ENCODE data around the gene ITGB4. TPM values are rescaled to one million over a fixed set of nuclear protein-coding genes. Genes with fewer than 3 reads are reported as not detected.

ITGB4 gene
- total RNA-seq, 2 donors from 2014 or later: 3.4 to 5.1 TPM

- peaks cover 71% of the 10 kb centered on the region for H3K36me3 Mint-ChIP-seq (ENCODE audit: low read depth)
- 94 to 96% methylated on average over 7 to 9 of the region's 9 CpGs for WGBS, 2 experiments (ENCODE audit: insufficient coverage in 1 of 2, insufficient read length in 1 of 2)
- no peaks in the 10 kb centered on the region for H3K27me3 Mint-ChIP-seq (ENCODE audit: insufficient read depth)
- no peak overlapping the region for H3K27ac Mint-ChIP-seq
- no peak for DNase-seq
- Histone ChIP-seq H3K27me3 (ENCODE audit: control insufficient read depth, insufficient read depth, low read length, poor library complexity, severe bottlenecking) (no peaks in the 10 kb centered on the region), H3K4me3 (ENCODE audit: low read length) (no peak overlapping the region), H3K36me3 (ENCODE audit: control insufficient read depth, insufficient read depth, low read length) (peaks cover 80% of the 10 kb centered on the region), H3K9me3 (ENCODE audit: control insufficient read depth, low read length) (no peaks in the 10 kb centered on the region), H3K9ac (ENCODE audit: extremely low read depth, low read length, poor library complexity, severe bottlenecking) (no peak overlapping the region), H3K4me1 (ENCODE audit: control insufficient read depth, insufficient read depth, low read length) (no peaks in the 10 kb centered on the region), H3K27ac (ENCODE audit: low read depth, low read length) (no peak overlapping the region)
- no peaks in the 10 kb centered on the region for H3K4me1 Mint-ChIP-seq
- TF ChIP-seq CTCF (conservative IDR thresholded peaks at IDR 0.05): no peak
- no peaks in the 10 kb centered on the region for H3K9me3 Mint-ChIP-seq
- no peak overlapping the region for H3K4me3 Mint-ChIP-seq
Observed at GRCh38 chr17:75703591-75703990, 17.7 kb upstream of the ITGB4 start.

GRCh38 chr17:75704963-75705875 is 16.0 kb upstream of the ITGB4 start:
- no peaks in the 10 kb centered on the region for H3K27me3 Mint-ChIP-seq (ENCODE audit: insufficient read depth)
- no peak overlapping the region for H3K4me3 Mint-ChIP-seq
- no peaks in the 10 kb centered on the region for H3K4me1 Mint-ChIP-seq
- WGBS, 2 experiments (ENCODE audit: insufficient coverage in 1 of 2, insufficient read length in 1 of 2): 94 to 95% methylated on average over 13 to 26 of the region's 27 CpGs
- H3K9ac ChIP-seq (ENCODE audit: extremely low read depth, low read length, poor library complexity, severe bottlenecking): no peak overlapping the region
- H3K27ac ChIP-seq (ENCODE audit: low read depth, low read length): no peak overlapping the region
- no peak overlapping the region for H3K4me3 ChIP-seq (ENCODE audit: low read length)
- H3K27me3 ChIP-seq (ENCODE audit: control insufficient read depth, insufficient read depth, low read length, poor library complexity, severe bottlenecking): no peaks in the 10 kb centered on the region
- DNase-seq: no peak
- H3K9me3 ChIP-seq (ENCODE audit: control insufficient read depth, low read length): no peaks in the 10 kb centered on the region
- peaks cover 60% of the 10 kb centered on the region for H3K36me3 Mint-ChIP-seq (ENCODE audit: low read depth)
- H3K9me3 Mint-ChIP-seq: no peaks in the 10 kb centered on the region
- H3K27ac Mint-ChIP-seq: no peak overlapping the region
- TF ChIP-seq CTCF (conservative IDR thresholded peaks at IDR 0.05): no peak
- peaks cover 67% of the 10 kb centered on the region for H3K36me3 ChIP-seq (ENCODE audit: control insufficient read depth, insufficient read depth, low read length)
- no peaks in the 10 kb centered on the region for H3K4me1 ChIP-seq (ENCODE audit: control insufficient read depth, insufficient read depth, low read length)

GRCh38 chr17:75706042-75706728 is 15.1 kb upstream of the ITGB4 start:
- H3K9me3 Mint-ChIP-seq: no peaks in the 10 kb centered on the region
- H3K27me3 ChIP-seq (ENCODE audit: control insufficient read depth, insufficient read depth, low read length, poor library complexity, severe bottlenecking): no peaks in the 10 kb centered on the region
- no peak overlapping the region for H3K27ac ChIP-seq (ENCODE audit: low read depth, low read length)
- H3K36me3 Mint-ChIP-seq (ENCODE audit: low read depth): peaks cover 50% of the 10 kb centered on the region
- peak; percentile 21 for TF ChIP-seq CTCF (conservative IDR thresholded peaks at IDR 0.05)
- H3K4me1 Mint-ChIP-seq: no peaks in the 10 kb centered on the region
- no peak overlapping the region for H3K9ac ChIP-seq (ENCODE audit: extremely low read depth, low read length, poor library complexity, severe bottlenecking)
- H3K9me3 ChIP-seq (ENCODE audit: control insufficient read depth, low read length): no peaks in the 10 kb centered on the region
- H3K27me3 Mint-ChIP-seq (ENCODE audit: insufficient read depth): no peaks in the 10 kb centered on the region
- no peak for DNase-seq
- H3K4me3 ChIP-seq (ENCODE audit: low read length): no peak overlapping the region
- 92 to 96% methylated on average over 9 to 20 of the region's 20 CpGs for WGBS, 2 experiments (ENCODE audit: insufficient coverage in 1 of 2, insufficient read length in 1 of 2)
- H3K4me1 ChIP-seq (ENCODE audit: control insufficient read depth, insufficient read depth, low read length): no peaks in the 10 kb centered on the region
- no peak overlapping the region for H3K27ac Mint-ChIP-seq
- H3K36me3 ChIP-seq (ENCODE audit: control insufficient read depth, insufficient read depth, low read length): peaks cover 57% of the 10 kb centered on the region
- H3K4me3 Mint-ChIP-seq: no peak overlapping the region
